GM10266 (cell line): ENCODE measurements around the gene CDCA8.
A peak's percentile ranks its signal among the peaks of the same experiment; 100 is the strongest.
"Not testable (repeated sequence)": the region's sequence is repeated elsewhere in the genome, so short reads cannot be mapped to it uniquely, and the experiment has no call there.

Source experiments
- DNase-seq: peaks from one replicate; pipeline ENCODE4 v3.0.0; 2012; ENCODE audit errors: extremely low spot score
- TF ChIP-seq, protein P1 (sequence below): IDR thresholded peaks from 2 replicates; pipeline ENCODE4 v1.5.1; 2012; ENCODE audit warnings: mild to moderate bottlenecking, low read depth; ENCODE audit not compliant: control insufficient read depth, insufficient read depth; ENCODE audit errors: missing control alignments

CDCA8 gene

DNA sequence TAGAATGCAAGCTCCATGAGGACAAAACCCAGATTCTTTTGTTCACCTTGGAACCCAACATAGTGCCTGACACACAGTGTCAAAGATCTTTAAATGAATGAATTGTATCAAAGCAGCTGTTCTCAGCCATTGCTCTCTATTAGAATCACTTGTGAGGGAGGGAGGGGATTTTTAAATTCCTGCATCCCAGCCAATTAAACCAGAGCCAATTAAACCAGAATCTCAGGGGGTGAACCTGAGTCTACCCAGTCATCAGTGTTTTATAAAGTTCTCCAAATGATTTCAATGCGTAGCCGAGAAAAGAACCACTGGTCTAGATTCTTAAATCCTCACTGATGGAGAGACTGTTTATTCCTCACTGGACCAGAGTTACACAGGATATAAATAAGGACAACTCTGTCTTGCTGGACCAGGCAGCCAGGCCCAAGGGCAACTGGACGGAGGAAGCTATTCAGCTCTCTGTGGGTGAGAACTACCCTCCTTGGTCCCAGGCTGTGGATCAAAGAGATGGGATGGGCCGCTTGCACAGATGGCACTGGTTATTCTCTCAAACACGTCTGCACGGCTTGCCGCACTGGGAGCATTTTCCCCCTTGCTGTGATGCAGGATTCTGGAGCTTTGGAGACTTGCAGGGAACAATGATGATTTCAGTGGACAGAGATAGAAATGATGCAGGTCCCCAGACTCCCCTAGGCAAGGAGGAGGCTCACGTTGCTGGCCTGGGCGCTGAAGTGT lies 20.0 kb upstream of the CDCA8 start:
- TF ChIP-seq, protein P1, sequence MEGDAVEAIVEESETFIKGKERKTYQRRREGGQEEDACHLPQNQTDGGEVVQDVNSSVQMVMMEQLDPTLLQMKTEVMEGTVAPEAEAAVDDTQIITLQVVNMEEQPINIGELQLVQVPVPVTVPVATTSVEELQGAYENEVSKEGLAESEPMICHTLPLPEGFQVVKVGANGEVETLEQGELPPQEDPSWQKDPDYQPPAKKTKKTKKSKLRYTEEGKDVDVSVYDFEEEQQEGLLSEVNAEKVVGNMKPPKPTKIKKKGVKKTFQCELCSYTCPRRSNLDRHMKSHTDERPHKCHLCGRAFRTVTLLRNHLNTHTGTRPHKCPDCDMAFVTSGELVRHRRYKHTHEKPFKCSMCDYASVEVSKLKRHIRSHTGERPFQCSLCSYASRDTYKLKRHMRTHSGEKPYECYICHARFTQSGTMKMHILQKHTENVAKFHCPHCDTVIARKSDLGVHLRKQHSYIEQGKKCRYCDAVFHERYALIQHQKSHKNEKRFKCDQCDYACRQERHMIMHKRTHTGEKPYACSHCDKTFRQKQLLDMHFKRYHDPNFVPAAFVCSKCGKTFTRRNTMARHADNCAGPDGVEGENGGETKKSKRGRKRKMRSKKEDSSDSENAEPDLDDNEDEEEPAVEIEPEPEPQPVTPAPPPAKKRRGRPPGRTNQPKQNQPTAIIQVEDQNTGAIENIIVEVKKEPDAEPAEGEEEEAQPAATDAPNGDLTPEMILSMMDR: no peak

DNA sequence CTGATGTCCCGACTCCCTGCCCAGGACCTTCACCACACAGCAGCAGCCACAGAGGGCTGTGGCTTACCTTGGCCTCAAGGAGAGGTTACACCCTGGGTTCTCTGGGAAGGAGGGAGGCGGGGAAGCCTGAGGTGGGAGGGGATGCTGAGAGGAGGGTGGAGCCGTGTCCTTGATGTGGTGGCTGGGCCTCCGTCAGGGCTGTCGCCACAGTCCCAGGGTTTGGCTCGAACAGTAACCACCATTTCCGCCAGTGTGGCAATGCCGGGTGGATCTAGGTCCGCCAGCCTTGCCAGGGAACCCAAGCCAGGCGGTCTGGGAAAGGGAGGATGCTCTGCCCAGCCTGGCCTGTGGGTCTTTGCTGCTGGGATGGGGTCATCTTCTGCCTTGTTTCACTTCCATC lies 18.4 kb upstream of the CDCA8 start:
- TF ChIP-seq, protein P1: no peak
- no peak for DNase-seq

More for the DNA sequence above, 20.0 kb upstream of the CDCA8 start:
- DNase-seq: no peak

DNA sequence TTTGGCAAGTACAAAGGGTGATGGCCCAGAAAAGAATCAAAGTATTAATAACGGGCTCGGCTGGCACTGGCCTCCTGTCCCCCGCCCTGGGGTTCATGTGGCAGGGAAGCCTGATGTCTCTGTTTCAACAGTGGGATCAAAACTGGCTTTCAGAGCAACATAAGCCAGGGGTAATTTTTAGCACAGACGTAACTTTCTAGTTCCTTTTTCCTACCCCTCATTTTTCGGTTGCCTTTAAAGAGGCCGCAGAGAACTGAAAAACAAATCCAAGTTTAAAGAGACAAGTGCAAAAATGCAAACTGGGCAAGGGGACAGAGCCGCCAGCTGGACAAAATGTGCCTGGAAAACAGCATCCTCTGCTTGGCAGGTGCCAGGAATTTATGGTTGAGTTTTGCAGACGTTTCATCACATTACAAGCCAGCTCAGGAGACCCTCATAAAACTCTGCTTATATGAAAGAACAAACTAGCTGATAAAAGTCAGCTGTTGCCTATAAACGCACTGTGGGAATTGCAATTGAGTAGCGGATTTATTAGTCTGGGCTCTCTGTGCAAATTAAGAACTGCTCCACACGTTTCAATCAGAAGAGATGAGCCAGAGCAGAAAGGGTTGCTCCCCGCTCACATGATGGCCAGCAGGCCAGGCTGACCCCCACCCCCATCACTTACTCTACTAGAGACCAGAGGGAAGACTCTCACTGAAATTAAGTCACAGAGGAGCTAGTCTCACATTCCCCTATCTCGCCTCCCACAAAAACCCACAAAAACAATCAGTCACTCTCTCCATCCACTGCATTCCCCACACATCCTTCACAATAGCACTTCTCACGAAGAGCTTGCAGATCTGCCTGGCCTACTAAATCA lies 15.8 kb upstream of the CDCA8 start:
- TF ChIP-seq, protein P1: no peak
- DNase-seq: peak; percentile 61

DNA sequence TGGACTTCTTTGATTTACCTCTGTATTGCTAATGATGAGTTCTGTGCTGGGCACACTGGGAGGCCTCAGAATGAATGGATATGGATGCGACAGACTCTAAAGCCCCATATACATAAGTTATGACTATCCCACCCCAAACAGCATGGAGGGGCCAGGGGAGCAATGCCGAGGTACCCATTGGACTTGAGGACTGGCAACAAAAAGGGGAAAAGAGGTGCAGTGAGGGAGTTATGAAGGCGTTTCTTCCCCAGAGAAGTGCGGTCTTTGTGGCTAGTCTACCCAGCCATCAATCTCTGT lies 15.2 kb upstream of the CDCA8 start:
- TF ChIP-seq, protein P1: no peak
- DNase-seq: no peak

DNA sequence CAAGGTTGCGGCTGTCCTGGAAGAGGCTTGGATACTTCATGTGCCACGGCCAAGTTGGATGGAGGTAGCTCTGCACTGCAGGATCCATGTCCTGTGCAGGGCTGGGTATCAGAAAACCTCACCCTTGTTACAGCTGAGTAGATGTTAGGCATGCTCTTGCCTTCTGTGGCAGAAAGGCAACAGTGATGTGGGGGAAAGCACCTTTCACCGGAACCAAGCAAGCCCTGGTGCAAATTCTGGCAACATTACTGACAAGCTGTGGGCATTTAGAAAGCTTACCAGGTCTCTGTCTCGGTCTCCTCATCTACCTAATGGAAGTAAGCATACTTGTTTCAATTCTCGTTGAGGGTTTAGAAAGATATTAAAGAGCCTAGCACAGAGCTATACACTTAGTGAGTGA lies 14.5 kb upstream of the CDCA8 start:
- no peak for DNase-seq
- TF ChIP-seq, protein P1: no peak

DNA sequence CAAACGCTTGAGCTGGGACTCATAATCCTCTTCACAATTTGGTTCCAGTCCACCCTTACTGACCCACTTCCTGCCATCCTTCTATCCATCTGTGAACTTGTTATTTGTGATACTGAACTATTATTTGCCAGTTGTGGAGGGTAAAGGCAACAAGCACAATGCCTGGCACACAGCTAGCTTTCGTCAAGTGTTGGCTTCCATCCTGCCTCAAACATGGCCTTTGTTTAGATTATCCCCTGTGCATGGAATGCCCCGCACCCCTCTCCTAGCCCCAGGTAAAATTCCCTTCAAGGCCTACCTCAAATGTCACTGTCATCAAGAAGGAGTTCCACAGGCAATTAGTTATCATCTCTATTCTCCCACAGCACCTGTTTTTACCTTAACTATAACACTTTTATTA lies 11.4 kb upstream of the CDCA8 start:
- TF ChIP-seq, protein P1: no peak

DNA sequence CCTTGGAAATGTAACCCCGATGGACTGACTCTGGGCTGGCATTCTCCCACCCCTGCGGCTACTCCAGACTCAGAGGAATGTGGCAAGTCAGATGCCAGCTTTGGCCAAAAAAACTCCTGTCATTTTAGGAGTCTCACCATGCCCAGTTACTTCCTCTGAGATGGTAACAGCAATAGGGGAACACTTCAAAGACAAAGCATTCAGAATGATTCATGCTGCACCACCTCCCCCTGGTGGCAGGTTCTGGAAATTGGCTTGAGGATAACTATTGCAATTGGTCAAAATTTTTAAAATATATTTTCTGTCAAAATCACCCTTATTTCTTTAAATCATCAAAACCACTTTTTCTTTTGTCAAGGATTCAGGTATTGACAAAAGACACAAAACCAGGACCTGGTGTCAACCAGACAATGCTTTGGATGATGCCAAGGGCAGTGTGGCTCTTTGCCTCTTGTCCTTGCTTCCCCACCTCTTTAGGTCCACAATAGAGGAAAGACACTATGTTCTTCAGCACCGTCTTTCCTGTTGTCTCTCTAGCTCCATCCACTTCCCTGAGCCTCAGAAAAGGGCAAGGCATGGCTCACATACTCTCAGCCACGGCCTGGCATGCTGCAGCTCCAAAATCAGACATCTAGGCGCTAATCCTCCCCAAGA lies 9.9 kb upstream of the CDCA8 start:
- TF ChIP-seq, protein P1: peak; percentile 83

More for the DNA sequence above, 11.4 kb upstream of the CDCA8 start:
- no peak for DNase-seq

DNA sequence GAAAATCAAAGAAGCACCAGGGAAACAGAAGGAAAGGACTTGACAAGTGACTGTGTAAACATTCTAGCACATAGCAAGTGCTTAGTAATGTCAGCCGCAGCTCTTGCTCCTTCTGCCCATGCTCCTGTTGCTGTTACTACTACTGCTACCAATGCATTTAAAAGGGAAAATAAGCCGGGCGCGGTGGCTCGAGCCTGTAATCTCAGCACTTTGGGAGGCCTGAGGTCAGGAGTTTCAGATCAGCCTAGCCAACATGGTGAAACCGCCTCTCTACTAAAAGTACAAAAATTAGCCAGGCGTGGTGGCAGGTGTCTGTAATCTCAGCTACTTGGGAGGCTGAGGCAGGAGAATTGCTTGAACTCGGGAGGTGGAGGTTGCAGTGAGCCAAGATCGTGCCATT lies 8.1 kb upstream of the CDCA8 start:
- DNase-seq: not testable (repeated sequence)

More for the DNA sequence above, 9.9 kb upstream of the CDCA8 start:
- peak; percentile 54 for DNase-seq
